Liver (tissue), 9 donors: ENCODE measurements around the gene GNRH2. TPM values are rescaled to one million over a fixed set of nuclear protein-coding genes. Genes with fewer than 3 reads are reported as not detected.

ENCODE experiments used
- DNase-seq: peaks from one replicate; pipeline ENCODE4 v3.0.0-alpha.2; 2017; ENCODE audit warnings: low spot score
- H3K27ac ChIP-seq, 2 donors: one replicate each; pipeline ENCODE4 v1.7.0; 2013; ENCODE audit warnings: inconsistent platforms in 2 of 2, low read length in 2 of 2, control low read depth in 1 of 2, low read depth in 1 of 2, mild to moderate bottlenecking in 1 of 2
- H3K27me3 ChIP-seq, 4 donors: one replicate each; pipeline versions ENCODE4 v1.6.1 to v1.7.0; 2013; ENCODE audit warnings: low read length in 3 of 4, inconsistent platforms in 1 of 4, mild to moderate bottlenecking in 1 of 4, moderate library complexity in 1 of 4; ENCODE audit not compliant: control insufficient read depth in 4 of 4, insufficient read depth in 4 of 4
- H3K36me3 ChIP-seq, 4 donors: one replicate each; pipeline versions ENCODE4 v1.6.1 to v1.7.0; 2013; ENCODE audit warnings: low read length in 3 of 4, mild to moderate bottlenecking in 3 of 4, low read depth in 1 of 4, moderate library complexity in 1 of 4; ENCODE audit not compliant: control insufficient read depth in 4 of 4, insufficient read depth in 3 of 4
- H3K4me1 ChIP-seq, 4 donors: one replicate each; pipeline versions ENCODE4 v1.6.1 to v1.7.0; 2013; ENCODE audit warnings: low read length in 3 of 4, mild to moderate bottlenecking in 3 of 4, moderate library complexity in 1 of 4; ENCODE audit not compliant: control insufficient read depth in 4 of 4, insufficient read depth in 4 of 4
- H3K4me3 ChIP-seq, 3 donors: one replicate each; pipeline versions ENCODE4 v1.6.1 to v1.7.0; 2013; ENCODE audit warnings: low read length in 3 of 3, control low read depth in 1 of 3, low read depth in 1 of 3, mild to moderate bottlenecking in 1 of 3
- H3K9ac ChIP-seq, 2 donors: one replicate each; pipeline ENCODE4 v1.7.0; 2013; ENCODE audit warnings: low read length in 2 of 2, mild to moderate bottlenecking in 2 of 2, moderate library complexity in 2 of 2, control low read depth in 1 of 2, low read depth in 1 of 2
- H3K9me3 ChIP-seq, 4 donors: one replicate each; pipeline versions ENCODE4 v1.6.1 to v1.7.0; 2013; ENCODE audit warnings: low read length in 3 of 4; ENCODE audit not compliant: control insufficient read depth in 4 of 4
- ATF3 ChIP-seq: IDR thresholded peaks from 2 replicates; pipeline ENCODE4 v1.6.1; 2016; ENCODE audit warnings: antibody characterized with exemption
- CTCF ChIP-seq: fragments of 150-350 bp; IDR thresholded peaks from 2 replicates; pipeline ENCODE4 v1.5.1; 2017; ENCODE audit warnings: improper control_type of control experiment, low read depth, low read length; ENCODE audit not compliant: missing input control
- EGR1 ChIP-seq, 2 donors: IDR thresholded peaks; 2 replicates each; pipeline ENCODE4 v1.6.1; 2016 to 2018; ENCODE audit warnings: antibody characterized with exemption in 2 of 2, low read depth in 2 of 2
- FOXA1 ChIP-seq: IDR thresholded peaks from 2 replicates; pipeline ENCODE4 v1.6.1; 2016; ENCODE audit warnings: antibody characterized with exemption
- FOXA2 ChIP-seq: IDR thresholded peaks from 2 replicates; pipeline ENCODE4 v1.6.1; 2016; ENCODE audit warnings: antibody characterized with exemption
- GABPA ChIP-seq, 2 donors: IDR thresholded peaks in 1 of 2; conservative IDR thresholded peaks in 1 of 2; 2 replicates each; pipeline ENCODE4 v1.6.1; 2016; ENCODE audit warnings: antibody characterized with exemption in 2 of 2, mild to moderate bottlenecking in 1 of 2, moderate library complexity in 1 of 2
- HNF4A ChIP-seq, 2 donors: conservative IDR thresholded peaks; 2 replicates each; pipeline ENCODE4 v1.6.1; 2016; ENCODE audit warnings: antibody characterized with exemption in 2 of 2, mild to moderate bottlenecking in 2 of 2
- HNF4G ChIP-seq: IDR thresholded peaks from 2 replicates; pipeline ENCODE4 v1.6.1; 2016; ENCODE audit warnings: antibody characterized with exemption
- JUND ChIP-seq, 2 donors: IDR thresholded peaks; 2 replicates each; pipeline ENCODE4 v1.6.1; 2016; ENCODE audit warnings: antibody characterized with exemption in 2 of 2
- MAX ChIP-seq: IDR thresholded peaks from 2 replicates; pipeline ENCODE4 v1.6.1; 2016; ENCODE audit warnings: antibody characterized with exemption
- NR2F2 ChIP-seq: IDR thresholded peaks from 2 replicates; pipeline ENCODE4 v1.6.1; 2016; ENCODE audit warnings: antibody characterized with exemption
- RAD21 ChIP-seq, 2 donors: IDR thresholded peaks; 2 replicates each; pipeline ENCODE4 v1.6.1; 2016; ENCODE audit warnings: antibody characterized with exemption in 2 of 2, mild to moderate bottlenecking in 2 of 2
- REST ChIP-seq: IDR thresholded peaks from 2 replicates; pipeline ENCODE4 v1.6.1; 2016; ENCODE audit warnings: antibody characterized with exemption, mild to moderate bottlenecking
- RXRA ChIP-seq, 2 donors: IDR thresholded peaks; 2 replicates each; pipeline ENCODE4 v1.6.1; 2017 to 2018; ENCODE audit warnings: antibody characterized with exemption in 2 of 2, mild to moderate bottlenecking in 1 of 2
- SP1 ChIP-seq: IDR thresholded peaks from 2 replicates; pipeline ENCODE4 v1.6.1; 2018; ENCODE audit warnings: antibody characterized with exemption, mild to moderate bottlenecking
- TAF1 ChIP-seq: conservative IDR thresholded peaks from 2 replicates; pipeline ENCODE4 v1.6.1; 2016; ENCODE audit warnings: antibody characterized with exemption, mild to moderate bottlenecking
- YY1 ChIP-seq: IDR thresholded peaks from 2 replicates; pipeline ENCODE4 v1.6.1; 2016; ENCODE audit warnings: antibody characterized with exemption, mild to moderate bottlenecking
- ZBTB33 ChIP-seq: IDR thresholded peaks from 2 replicates; pipeline ENCODE4 v1.6.1; 2016; ENCODE audit warnings: antibody characterized with exemption
- WGBS: extraction: QIAGEN DNeasy Blood & Tissue Kit; methylation state at CpG from one replicate; pipeline ENCODE4 v1.1.7; 2013; 5-methylcytosine and 5-hydroxymethylcytosine counted together
- polyA plus RNA-seq, 2 donors: library from polyadenylated mRNA; stranded (reverse) in 1 of 2; unstranded in 1 of 2; fragments of 200-250 nt in 1 of 2; fragments of >200 nt in 1 of 2; fragmentation: Nextera tagmentation in 1 of 2; extraction: Ambion mirVana in 1 of 2; gene quantifications; one replicate each; pipeline versions ENCODE4 v1.2.1 to v1.2.3, GENCODE V29; 2013 to 2015
- total RNA-seq, 2 donors: library from RNA; depleted of rRNA; stranded (reverse); fragments of >200 nt; gene quantifications; one replicate each; pipeline ENCODE4 v1.2.3, GENCODE V29; 2014
- donor health status: healthy.
- donor health status: healthy.
- donor health status: healthy.
- donor health status: healthy.
- donor health status: healthy.

The GNRH2 gene
- total and polyA plus RNA-seq, 4 donors, result 0.25 to 0.58 (median 0.44) TPM; not detected in 1

DNA sequence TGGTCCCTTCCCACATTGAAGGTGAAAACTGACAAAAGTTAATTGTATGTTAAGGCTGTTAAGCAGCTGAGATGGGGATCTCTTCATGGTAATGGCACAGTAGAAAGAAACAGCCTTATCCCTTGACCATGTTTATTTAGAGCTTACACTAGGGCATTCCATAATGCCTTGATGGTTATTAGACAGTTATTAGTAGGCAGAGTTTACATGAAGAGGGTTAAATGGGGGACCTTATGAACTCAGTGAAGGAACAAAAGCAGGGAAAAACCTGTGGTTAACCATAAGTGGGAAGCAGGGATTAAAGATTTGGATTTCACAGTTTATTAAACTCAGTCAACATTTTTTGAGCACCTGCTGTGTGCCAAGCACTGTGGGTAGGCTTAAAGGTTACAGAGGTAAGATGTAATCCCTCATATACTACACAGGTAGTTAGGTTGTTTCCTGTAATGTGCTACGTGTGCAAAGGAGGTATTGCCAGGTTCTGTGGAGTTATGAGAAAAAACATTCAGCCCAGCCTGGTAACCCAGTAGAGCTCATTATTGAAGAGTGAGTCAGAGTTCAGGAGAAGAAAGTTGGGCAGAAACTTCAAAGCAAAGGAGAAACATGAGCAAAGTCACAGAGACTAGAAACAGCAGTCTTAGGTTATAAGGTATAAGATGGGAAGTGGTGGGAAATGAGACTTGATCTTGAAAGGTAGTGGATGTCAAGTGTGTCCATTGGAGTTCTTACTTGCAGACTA lies 32.3 kb upstream of the GNRH2 start:
- Histone ChIP-seq H3K27me3 (no peaks in the 10 kb centered on the region), H3K4me1 (no peaks in the 10 kb centered on the region), H3K4me3 (no peak overlapping the region), H3K9ac (no peak overlapping the region), H3K27ac (no peak overlapping the region), H3K9me3 (no peaks in the 10 kb centered on the region), H3K36me3 (peaks cover 0 to 19% (median 10%) of the 10 kb centered on the region in 4 donors)
- DNase-seq, result no peak
- no peak for TF ChIP-seq RXRA (IDR thresholded peaks at IDR 0.05)
- TF ChIP-seq GABPA (IDR thresholded peaks at IDR 0.05 in 1 of 2, conservative IDR thresholded peaks at IDR 0.05 in 1 of 2), result no peak
- TF ChIP-seq MAX, result no peak
- TF ChIP-seq RAD21 (IDR thresholded peaks at IDR 0.05), result no peak
- no peak for TF ChIP-seq TAF1
- no peak for TF ChIP-seq JUND (IDR thresholded peaks at IDR 0.05)
- no peak for TF ChIP-seq CTCF
- TF ChIP-seq HNF4A (conservative IDR thresholded peaks at IDR 0.05), result no peak
- TF ChIP-seq REST, result no peak
- no peak for TF ChIP-seq ATF3
- TF ChIP-seq SP1, result no peak
- no peak for TF ChIP-seq HNF4G
- no peak for TF ChIP-seq YY1
- no peak for TF ChIP-seq FOXA2
- no peak for TF ChIP-seq FOXA1
- TF ChIP-seq ZBTB33, result no peak
- TF ChIP-seq EGR1 (IDR thresholded peaks at IDR 0.05; ENCODE audit: low read depth in 2 of 2), result no peak
- TF ChIP-seq NR2F2, result no peak
- WGBS, result 95% methylated on average over 1 of the region's 1 CpG
